GM21390 (cell line): Measurements from ENCODE around the gene KRTAP25-1.

ENCODE experiments used
- ATAC-seq: cut with Tn5 transposase; IDR thresholded peaks from one replicate; pipeline ENCODE4 v1.9.1; 2021; ENCODE audit not compliant: unreplicated experiment

The KRTAP25-1 gene

DNA sequence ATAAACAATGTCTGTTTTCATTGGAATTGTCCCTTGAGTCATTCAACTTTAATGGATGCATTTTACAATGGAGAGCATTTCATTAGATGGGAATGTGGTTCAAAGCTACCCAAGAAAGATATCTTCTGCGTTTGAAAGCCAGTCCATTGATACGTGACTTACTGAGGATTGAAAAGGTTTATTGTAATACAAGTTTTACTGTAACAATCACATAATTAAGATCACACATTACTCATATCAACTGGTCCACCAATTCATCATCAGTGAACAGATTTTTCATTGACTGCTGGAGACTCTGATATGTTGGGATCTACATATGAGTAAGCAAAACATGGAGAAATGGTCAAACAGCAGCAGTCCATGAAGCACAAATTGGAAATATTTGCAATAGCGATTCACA is 39.4 kb downstream of the KRTAP25-1 start:
- ATAC-seq = no peak

DNA sequence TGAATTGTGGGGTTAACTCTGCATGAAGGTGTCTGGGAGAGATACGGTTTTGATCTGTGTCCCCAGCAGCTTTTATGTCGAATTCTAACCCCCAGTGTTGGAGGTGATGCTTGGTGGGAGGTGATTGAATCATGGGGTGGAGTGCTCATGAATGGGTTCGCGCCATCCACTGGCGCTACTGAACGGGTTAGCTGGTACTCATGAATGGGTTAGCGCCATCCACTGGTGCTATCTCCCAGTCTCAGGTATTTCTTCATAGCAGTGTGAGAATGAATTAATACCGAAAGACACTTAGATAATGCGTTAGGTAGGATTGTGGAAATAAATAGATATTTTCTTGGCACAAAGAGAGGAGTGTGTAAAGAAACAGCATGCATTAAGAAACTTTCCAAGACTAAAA is 40.5 kb downstream of the KRTAP25-1 start:
- no peak for ATAC-seq

DNA sequence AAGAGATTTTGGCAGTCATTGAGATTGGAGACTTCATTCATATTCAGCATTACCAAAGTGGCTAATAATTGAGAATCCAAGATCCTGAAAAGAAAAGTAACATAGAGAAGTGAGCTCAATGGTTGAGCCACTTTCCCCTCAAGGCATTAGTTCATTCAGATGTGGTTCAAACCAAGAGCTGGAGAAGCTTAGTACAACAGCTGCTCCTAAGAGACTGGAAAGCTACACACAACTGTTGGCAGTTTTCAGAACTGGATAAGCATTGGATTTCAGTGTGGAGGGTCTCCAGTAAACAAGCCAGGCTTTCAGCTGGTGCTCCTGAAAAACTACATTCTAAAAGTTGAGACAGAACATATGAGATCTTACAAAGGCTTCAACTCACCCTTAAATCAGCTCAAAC is 44.3 kb downstream of the KRTAP25-1 start:
- ATAC-seq = no peak

DNA sequence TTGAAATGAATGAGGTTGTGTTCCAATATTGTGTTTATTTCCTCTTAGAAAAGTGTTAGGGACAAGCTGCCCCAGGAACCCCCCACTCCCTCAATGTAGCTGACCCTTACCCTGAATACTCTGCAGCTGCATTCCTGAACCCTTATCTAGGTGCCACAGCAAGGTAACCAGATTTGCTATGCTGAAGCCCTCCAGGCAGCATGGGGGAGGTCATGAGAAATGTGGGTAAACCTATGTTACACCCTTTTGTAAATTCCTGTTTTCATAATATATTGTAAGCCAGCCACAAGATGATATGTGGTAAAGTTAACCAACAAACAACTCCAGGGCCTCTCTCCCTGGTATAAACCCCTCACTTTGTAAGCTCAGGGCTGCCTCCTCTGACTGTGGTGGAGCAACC is 45.6 kb downstream of the KRTAP25-1 start:
- no peak for ATAC-seq

DNA sequence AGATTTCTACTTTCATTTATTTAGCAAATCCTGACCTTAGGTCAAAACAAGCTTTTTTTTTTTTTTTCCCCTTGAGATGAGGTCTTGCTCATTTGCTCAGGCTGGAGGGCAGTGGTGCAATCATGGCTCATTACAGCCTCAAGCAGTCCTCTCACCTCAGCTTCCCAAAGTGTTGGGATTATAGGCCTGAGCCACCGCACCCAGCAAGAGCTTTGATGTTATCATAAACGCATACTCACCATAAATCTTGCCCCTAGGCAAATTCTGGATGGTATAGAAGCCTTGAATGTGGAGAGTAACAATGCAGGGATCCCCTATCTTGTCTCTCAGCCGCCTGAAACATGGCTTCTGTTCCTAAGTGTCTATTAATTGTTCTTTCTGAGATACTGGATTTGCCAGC is 48.7 kb downstream of the KRTAP25-1 start:
- ATAC-seq = no peak
